HG03045 (cell line): ENCODE measurements around the gene VWDE.

Experiments used
- ATAC-seq: cut with Tn5 transposase; IDR thresholded peaks from one replicate; pipeline ENCODE4 v1.9.1; 2021; ENCODE audit warnings: mild to moderate bottlenecking, moderate library complexity; ENCODE audit not compliant: unreplicated experiment

The VWDE gene

GRCh38 chr7:12294701-12295100 is 109.0 kb downstream of the VWDE start:
- ATAC-seq = no peak

- ATAC-seq = no peak
Measured at GRCh38 chr7:12291870-12292269, 111.8 kb downstream of the VWDE start.

- no peak for ATAC-seq
Measured at GRCh38 chr7:12290761-12291160, 112.9 kb downstream of the VWDE start.

- ATAC-seq = no peak
Measured at GRCh38 chr7:12289996-12290395, 113.7 kb downstream of the VWDE start.

DNA sequence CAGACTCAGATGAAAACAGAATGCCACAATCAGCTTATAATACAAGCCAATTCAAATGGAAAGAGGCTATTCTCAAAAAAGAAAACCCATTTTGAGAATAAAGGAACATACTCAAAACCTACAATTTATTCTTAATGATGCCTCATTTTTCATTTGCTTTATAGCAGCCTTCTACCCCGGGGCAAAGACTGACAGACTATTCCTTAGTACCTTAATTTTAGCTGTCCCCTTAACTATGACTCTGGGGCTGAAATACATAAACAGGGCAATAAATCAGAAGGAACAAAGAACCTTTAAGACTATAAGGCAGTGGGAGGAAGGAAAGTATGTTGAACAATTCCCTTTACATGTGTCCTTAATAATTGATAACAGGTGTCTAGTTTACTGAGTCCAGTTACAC is 115.8 kb downstream of the VWDE start:
- no peak for ATAC-seq

DNA sequence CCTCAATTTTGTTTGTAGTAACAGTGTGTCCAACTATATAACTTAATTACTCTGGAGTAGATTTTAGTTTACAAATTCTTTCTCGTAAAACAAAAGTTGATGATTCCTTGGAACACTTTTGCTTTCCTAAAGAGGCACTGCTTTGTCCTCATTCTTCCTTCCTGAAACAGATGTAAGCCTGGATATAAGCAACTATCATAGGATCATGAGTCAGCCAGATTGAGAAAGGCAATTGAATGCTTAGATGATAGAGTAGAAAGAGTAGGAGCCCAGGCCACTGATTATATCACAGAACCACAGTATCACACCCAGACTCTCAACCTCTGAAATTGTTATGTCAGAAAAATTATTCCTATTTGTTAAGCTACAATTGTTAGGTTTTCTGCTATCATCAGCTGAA is 122.6 kb downstream of the VWDE start:
- no peak for ATAC-seq
